ENCODE results near the gene MITF. TPM values are rescaled to one million over a fixed set of nuclear protein-coding genes. Genes with fewer than 3 reads are reported as not detected.
A peak's percentile ranks its signal among the peaks of the same experiment; 100 is the strongest.

The MITF gene
- total RNA-seq, 1 donor = 11.6 TPM

DNA sequence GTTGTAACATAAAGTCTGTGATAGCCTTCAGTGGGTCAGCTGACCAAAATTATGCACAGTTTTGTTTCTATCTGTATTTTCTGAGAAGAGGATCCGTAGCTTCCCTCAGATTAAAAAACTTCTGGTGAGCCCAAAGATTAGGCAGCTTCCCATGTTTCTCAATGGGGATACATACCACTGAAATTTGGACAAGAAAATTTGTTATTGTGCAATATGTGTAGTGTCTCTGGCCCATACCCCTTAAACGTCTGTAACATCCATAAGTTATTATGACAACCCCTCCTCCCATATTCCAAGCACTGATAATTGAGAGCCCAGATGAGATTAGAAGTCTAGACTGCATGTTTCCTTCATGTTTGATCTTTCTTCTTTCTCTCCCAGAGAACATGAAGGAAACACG, 1.9 kb upstream of the MITF start:
- Histone ChIP-seq H3K27ac (ENCODE audit: low read depth, low read length) (no peak overlapping the region), H3K27me3 (ENCODE audit: insufficient read depth, low read length) (peaks cover 16% of the 10 kb centered on the region), H3K79me2 (ENCODE audit: insufficient read depth, low read length) (no peaks in the 10 kb centered on the region), H3K4me1 (ENCODE audit: insufficient read depth, low read length) (peaks cover 13% of the 10 kb centered on the region), H3K36me3 (ENCODE audit: insufficient read depth, low read length) (no peaks in the 10 kb centered on the region), H3K4me3 (ENCODE audit: insufficient read depth, low read length) (no peak overlapping the region), H4K20me1 (ENCODE audit: insufficient read depth, low read length) (no peaks in the 10 kb centered on the region), H3K4me2 (ENCODE audit: insufficient read depth, low read length) (no peak overlapping the region), H3K9me3 (ENCODE audit: low read depth, low read length) (no peaks in the 10 kb centered on the region), H2AFZ (ENCODE audit: low read length) (no peak overlapping the region)
- DNase-seq (ENCODE audit: insufficient read length, low spot score, missing footprints) = no peak
- TF ChIP-seq, protein P1, sequence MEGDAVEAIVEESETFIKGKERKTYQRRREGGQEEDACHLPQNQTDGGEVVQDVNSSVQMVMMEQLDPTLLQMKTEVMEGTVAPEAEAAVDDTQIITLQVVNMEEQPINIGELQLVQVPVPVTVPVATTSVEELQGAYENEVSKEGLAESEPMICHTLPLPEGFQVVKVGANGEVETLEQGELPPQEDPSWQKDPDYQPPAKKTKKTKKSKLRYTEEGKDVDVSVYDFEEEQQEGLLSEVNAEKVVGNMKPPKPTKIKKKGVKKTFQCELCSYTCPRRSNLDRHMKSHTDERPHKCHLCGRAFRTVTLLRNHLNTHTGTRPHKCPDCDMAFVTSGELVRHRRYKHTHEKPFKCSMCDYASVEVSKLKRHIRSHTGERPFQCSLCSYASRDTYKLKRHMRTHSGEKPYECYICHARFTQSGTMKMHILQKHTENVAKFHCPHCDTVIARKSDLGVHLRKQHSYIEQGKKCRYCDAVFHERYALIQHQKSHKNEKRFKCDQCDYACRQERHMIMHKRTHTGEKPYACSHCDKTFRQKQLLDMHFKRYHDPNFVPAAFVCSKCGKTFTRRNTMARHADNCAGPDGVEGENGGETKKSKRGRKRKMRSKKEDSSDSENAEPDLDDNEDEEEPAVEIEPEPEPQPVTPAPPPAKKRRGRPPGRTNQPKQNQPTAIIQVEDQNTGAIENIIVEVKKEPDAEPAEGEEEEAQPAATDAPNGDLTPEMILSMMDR (IDR thresholded peaks at IDR 0.05; ENCODE audit: extremely low read depth, low read depth, low read length) = no peak

DNA sequence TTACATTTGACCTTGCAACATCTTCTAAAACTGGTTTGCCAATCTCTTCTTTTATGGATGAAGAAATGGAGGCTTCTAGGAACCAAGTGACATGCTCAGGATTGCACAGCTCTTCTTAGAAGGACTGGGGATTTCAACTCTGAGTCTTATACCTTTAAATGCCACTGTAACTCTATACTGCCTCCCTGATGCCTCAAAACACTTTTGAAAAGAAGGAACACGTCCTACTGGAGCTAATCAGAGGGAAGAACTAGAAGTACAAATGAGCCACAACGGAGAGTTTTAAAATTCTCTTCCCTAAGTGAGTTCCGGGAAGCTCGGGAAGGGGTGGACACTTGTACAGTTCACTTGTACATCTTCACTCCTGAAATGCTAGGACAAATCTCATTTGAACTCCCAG, 949 bp upstream of the MITF start:
- peak; percentile 76 for DNase-seq (ENCODE audit: insufficient read length, low spot score, missing footprints)
- peak overlapping the region; percentile 99 for H3K4me2 ChIP-seq (ENCODE audit: insufficient read depth, low read length)
- no peaks in the 10 kb centered on the region for H3K36me3 ChIP-seq (ENCODE audit: insufficient read depth, low read length)
- no peak overlapping the region for H3K27ac ChIP-seq (ENCODE audit: low read depth, low read length)
- H3K79me2 ChIP-seq (ENCODE audit: insufficient read depth, low read length) = no peaks in the 10 kb centered on the region
- peak overlapping the region; percentile 96 for H2AFZ ChIP-seq (ENCODE audit: low read length)
- peak overlapping the region; percentile 88 for H3K4me3 ChIP-seq (ENCODE audit: insufficient read depth, low read length)
- TF ChIP-seq, protein P1 (IDR thresholded peaks at IDR 0.05; ENCODE audit: extremely low read depth, low read depth, low read length) = no peak
- H4K20me1 ChIP-seq (ENCODE audit: insufficient read depth, low read length) = no peaks in the 10 kb centered on the region
- no peaks in the 10 kb centered on the region for H3K9me3 ChIP-seq (ENCODE audit: low read depth, low read length)
- peaks cover 13% of the 10 kb centered on the region for H3K4me1 ChIP-seq (ENCODE audit: insufficient read depth, low read length)
- H3K27me3 ChIP-seq (ENCODE audit: insufficient read depth, low read length) = peaks cover 14% of the 10 kb centered on the region

GRCh38 chr3:69738859-69739203, 433 bp upstream of the MITF start:
- peak overlapping the region; percentile 88 for H3K4me3 ChIP-seq (ENCODE audit: insufficient read depth, low read length)
- H2AFZ ChIP-seq (ENCODE audit: low read length) = peak overlapping the region; percentile 96
- H3K36me3 ChIP-seq (ENCODE audit: insufficient read depth, low read length) = no peaks in the 10 kb centered on the region
- no peaks in the 10 kb centered on the region for H4K20me1 ChIP-seq (ENCODE audit: insufficient read depth, low read length)
- no peak overlapping the region for H3K27ac ChIP-seq (ENCODE audit: low read depth, low read length)
- TF ChIP-seq, protein P1 (IDR thresholded peaks at IDR 0.05; ENCODE audit: extremely low read depth, low read depth, low read length) = no peak
- peak overlapping the region; percentile 99 for H3K4me2 ChIP-seq (ENCODE audit: insufficient read depth, low read length)
- no peaks in the 10 kb centered on the region for H3K79me2 ChIP-seq (ENCODE audit: insufficient read depth, low read length)
- peak; percentile 26 for DNase-seq (ENCODE audit: insufficient read length, low spot score, missing footprints)
- H3K9me3 ChIP-seq (ENCODE audit: low read depth, low read length) = no peaks in the 10 kb centered on the region
- H3K27me3 ChIP-seq (ENCODE audit: insufficient read depth, low read length) = peaks cover 11% of the 10 kb centered on the region
- peaks cover 13% of the 10 kb centered on the region for H3K4me1 ChIP-seq (ENCODE audit: insufficient read depth, low read length)

DNA sequence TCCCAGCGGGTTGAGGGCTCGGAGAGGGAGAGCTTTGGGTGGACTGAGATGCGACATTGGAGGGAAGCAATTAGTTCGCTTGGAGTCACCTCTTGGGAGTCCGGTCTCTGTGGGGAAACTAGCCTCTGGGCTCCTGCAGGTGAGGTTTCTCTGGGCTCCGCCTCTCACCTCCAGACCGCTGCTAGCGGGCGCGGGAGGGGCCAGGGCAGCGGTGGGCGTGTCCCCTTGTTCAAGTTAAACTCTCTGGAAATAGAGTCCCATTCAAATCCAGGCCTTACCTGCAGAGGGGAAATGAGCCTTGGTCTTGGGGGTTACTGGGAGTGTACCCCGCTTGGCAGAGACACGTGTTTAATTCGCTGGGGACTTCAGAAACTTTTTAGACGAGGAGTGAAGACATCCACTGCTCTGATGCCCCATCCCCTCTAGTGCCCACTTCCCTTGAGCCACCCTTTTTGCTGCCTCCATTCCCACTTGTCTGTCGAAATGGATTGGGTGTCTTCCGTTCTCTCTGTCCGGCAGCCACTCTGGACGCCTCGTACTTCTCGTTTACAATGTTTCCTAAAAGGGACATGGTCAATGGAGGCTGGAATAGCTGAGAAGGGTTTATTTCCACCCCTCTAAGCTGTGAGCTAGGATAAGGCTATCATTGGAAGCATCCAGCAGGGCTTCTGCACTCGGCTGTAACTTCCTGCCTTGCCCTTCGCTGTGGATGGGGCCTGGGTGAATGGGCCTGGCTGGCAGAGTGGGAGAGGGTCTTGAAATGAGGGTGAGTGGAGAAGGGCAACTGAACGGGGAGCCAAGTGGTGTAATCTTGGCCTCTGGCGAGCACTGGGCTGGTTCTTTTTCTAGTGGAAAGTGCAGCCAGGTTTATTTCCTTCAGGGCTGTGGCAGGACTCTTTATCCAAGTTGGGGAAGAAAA, 1.1 kb downstream of the MITF start:
- Histone ChIP-seq H4K20me1 (ENCODE audit: insufficient read depth, low read length) (no peaks in the 10 kb centered on the region), H3K4me3 (ENCODE audit: insufficient read depth, low read length) (peak overlapping the region; percentile 88), H2AFZ (ENCODE audit: low read length) (peak overlapping the region; percentile 89), H3K27ac (ENCODE audit: low read depth, low read length) (no peak overlapping the region), H3K36me3 (ENCODE audit: insufficient read depth, low read length) (no peaks in the 10 kb centered on the region), H3K27me3 (ENCODE audit: insufficient read depth, low read length) (peaks cover 7% of the 10 kb centered on the region), H3K9me3 (ENCODE audit: low read depth, low read length) (no peaks in the 10 kb centered on the region), H3K4me1 (ENCODE audit: insufficient read depth, low read length) (peaks cover 13% of the 10 kb centered on the region), H3K4me2 (ENCODE audit: insufficient read depth, low read length) (peak overlapping the region; percentile 99), H3K79me2 (ENCODE audit: insufficient read depth, low read length) (no peaks in the 10 kb centered on the region)
- DNase-seq (ENCODE audit: insufficient read length, low spot score, missing footprints) = no peak
- TF ChIP-seq, protein P1 (IDR thresholded peaks at IDR 0.05; ENCODE audit: extremely low read depth, low read depth, low read length) = no peak

All from osteoblast (primary cell).